Measurements from ENCODE around the gene TMPRSS15.

DNA sequence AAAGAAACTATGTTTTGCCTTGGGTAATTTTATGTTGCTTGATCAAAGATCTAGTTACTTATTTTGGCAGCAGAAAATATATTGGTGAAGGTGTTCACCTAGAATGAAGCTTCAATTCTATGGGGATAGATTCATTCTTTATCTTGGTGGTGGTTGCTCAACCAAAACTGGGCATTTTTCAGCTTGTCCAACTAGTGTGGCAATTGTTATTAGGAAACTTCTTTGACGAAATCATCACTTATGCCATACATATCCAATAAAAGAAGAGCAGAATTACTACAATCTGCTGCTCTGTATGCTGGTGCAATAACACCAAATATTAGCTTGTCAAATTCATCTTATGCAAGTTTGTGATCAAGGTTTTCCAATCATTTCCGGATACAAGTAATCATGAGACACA, 26.8 kb upstream of the TMPRSS15 start:
- TF ChIP-seq, protein P1, sequence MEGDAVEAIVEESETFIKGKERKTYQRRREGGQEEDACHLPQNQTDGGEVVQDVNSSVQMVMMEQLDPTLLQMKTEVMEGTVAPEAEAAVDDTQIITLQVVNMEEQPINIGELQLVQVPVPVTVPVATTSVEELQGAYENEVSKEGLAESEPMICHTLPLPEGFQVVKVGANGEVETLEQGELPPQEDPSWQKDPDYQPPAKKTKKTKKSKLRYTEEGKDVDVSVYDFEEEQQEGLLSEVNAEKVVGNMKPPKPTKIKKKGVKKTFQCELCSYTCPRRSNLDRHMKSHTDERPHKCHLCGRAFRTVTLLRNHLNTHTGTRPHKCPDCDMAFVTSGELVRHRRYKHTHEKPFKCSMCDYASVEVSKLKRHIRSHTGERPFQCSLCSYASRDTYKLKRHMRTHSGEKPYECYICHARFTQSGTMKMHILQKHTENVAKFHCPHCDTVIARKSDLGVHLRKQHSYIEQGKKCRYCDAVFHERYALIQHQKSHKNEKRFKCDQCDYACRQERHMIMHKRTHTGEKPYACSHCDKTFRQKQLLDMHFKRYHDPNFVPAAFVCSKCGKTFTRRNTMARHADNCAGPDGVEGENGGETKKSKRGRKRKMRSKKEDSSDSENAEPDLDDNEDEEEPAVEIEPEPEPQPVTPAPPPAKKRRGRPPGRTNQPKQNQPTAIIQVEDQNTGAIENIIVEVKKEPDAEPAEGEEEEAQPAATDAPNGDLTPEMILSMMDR (IDR thresholded peaks at IDR 0.05) = no peak
- no peak for TF ChIP-seq POLR2A (IDR thresholded peaks at IDR 0.05)
